Breast epithelium (tissue), 3 donors: ENCODE data around the gene TMTC2.

Experiments
- CTCF ChIP-seq, 3 donors: fragments of 450-650 bp; IDR thresholded peaks; one replicate each; pipeline ENCODE4 v1.5.1; 2016 to 2017; ENCODE audit warnings: antibody characterized with exemption in 3 of 3, mild to moderate bottlenecking in 3 of 3, moderate library complexity in 3 of 3
- POLR2A ChIP-seq: fragments of 450-650 bp; IDR thresholded peaks from one replicate; pipeline ENCODE4 v1.6.1; 2016; ENCODE audit warnings: antibody characterized with exemption, mild to moderate bottlenecking, moderate library complexity
- POLR2AphosphoS5 ChIP-seq, 3 donors: sonication (generic); formaldehyde crosslinking; IDR thresholded peaks; one replicate each; pipeline ENCODE4 v1.6.1; 2017; ENCODE audit warnings: antibody characterized with exemption in 3 of 3

DNA sequence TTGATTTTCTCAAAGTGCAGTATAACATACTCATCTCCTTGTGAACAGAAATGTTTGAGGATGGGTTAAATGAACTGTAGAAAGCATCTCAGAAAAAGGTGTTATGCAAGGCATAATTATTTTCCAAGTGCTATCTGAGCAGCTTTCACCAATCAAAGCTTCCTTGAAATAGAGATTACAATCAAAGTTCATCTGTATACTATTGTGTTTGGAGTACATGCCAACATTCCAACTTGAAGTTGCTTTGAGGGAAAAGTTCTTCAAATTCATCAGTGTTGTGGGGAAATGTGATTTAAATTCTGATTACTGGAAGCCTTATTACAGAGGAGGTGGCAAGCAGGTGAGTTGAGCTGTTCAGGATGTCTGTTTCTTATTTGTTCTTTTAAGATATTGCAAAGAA is 68.2 kb downstream of the TMTC2 start:
- no peak for TF ChIP-seq CTCF (IDR thresholded peaks at IDR 0.05)
- no peak for TF ChIP-seq POLR2AphosphoS5 (IDR thresholded peaks at IDR 0.05)
- no peak for TF ChIP-seq POLR2A
